ENCODE measurements around the gene MEGF11.

MEGF11 gene

GRCh38 chr15:66219339-66219738, 34.2 kb downstream of the MEGF11 start:
- H3K4me3 ChIP-seq (ENCODE audit: control insufficient read depth, low read depth, low read length), result no peak overlapping the region
- no peak for DNase-seq (ENCODE audit: low read depth)
- no peak for TF ChIP-seq CTCF (conservative IDR thresholded peaks at IDR 0.05; ENCODE audit: control insufficient read depth, insufficient read depth, low read depth, low read length)

DNA sequence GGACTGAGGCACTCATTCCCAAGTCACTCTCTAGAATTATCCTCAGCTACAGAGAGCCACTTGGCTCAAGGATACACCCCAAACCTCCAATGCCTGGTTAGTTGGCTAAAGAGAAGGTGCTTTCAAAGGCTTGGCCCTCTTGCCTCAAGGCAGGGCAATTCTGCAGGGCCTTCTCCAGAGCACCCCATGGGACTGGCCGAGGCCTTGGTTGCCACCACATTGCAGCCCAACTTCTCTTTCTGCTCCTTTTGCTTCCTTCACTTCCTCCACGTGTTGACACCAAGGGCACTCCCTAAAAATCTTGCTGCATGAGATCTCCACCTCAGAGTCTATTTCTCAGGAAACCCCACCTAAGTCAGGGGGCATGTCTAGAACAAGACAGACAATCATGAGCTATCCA, 36.7 kb downstream of the MEGF11 start:
- H3K4me3 ChIP-seq (ENCODE audit: control insufficient read depth, low read depth, low read length), result no peak overlapping the region
- no peak for DNase-seq (ENCODE audit: low read depth)
- TF ChIP-seq CTCF (conservative IDR thresholded peaks at IDR 0.05; ENCODE audit: control insufficient read depth, insufficient read depth, low read depth, low read length), result no peak

GRCh38 chr15:66215811-66216210, 37.7 kb downstream of the MEGF11 start:
- TF ChIP-seq CTCF (conservative IDR thresholded peaks at IDR 0.05; ENCODE audit: control insufficient read depth, insufficient read depth, low read depth, low read length), result no peak
- no peak overlapping the region for H3K4me3 ChIP-seq (ENCODE audit: control insufficient read depth, low read depth, low read length)
- DNase-seq (ENCODE audit: low read depth), result no peak

GRCh38 chr15:66214246-66214645, 39.3 kb downstream of the MEGF11 start:
- no peak for DNase-seq (ENCODE audit: low read depth)
- TF ChIP-seq CTCF (conservative IDR thresholded peaks at IDR 0.05; ENCODE audit: control insufficient read depth, insufficient read depth, low read depth, low read length), result no peak
- no peak overlapping the region for H3K4me3 ChIP-seq (ENCODE audit: control insufficient read depth, low read depth, low read length)

DNA sequence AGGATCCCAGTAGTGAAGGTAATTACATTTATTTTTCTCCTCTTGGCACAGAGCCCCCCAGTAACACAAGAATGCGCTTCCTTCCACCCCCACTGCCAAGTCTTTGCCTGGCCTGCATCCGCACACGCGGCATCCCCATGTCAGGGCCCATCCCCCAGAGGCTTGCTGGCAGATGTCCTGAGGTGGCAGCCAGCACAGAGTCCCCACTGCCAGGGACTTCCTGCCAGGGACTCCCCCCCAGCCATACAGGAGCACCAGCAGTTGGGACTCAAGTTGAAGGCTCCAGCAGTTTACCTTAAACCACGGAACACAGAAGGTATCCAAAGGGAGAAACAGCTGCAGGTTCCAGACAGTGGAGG, 41.0 kb downstream of the MEGF11 start:
- no peak for DNase-seq (ENCODE audit: low read depth)
- no peak overlapping the region for H3K4me3 ChIP-seq (ENCODE audit: control insufficient read depth, low read depth, low read length)
- no peak for TF ChIP-seq CTCF (conservative IDR thresholded peaks at IDR 0.05; ENCODE audit: control insufficient read depth, insufficient read depth, low read depth, low read length)

DNA sequence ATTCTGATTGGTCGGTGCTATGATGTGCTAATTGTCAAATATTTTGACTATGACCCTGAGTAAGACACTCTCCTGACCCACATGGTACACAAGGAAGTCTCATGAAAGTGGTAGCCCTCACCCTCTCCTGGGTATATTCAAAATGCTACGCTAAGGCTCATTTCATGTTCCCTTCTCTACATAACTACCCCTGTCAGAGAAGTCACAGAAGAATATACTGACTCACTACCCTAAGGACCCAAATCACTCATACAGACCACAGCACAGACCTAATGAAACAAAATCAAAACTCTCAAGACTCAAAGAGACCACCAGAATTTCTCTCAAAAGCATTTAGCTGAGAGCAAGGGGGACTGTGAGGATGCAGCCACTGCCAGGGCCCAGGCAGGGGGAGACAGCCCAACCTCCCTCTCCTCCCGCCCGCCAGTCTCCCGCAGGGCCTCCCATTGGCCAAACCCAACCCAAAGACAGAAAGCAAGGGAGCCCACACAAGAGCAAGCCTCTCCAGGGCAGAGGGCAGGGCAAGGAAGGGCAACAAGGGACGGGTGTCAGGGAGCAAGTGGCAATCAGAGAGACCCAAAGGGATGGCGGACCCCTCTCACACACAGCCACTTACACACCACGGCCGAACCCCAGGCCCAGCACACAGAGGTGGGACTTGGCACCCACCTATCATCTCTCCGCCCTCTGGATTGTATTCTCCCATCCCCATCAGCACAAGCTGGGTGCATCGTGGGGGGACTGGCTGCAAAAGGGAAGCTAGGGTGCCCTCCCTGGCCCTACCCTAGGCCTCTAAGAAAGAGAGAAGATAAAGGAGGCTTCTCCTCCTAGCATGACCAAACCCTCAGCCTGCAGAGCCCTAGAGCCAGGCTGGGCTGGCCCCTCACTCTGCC, 41.6 kb downstream of the MEGF11 start:
- DNase-seq (ENCODE audit: low read depth), result no peak
- no peak overlapping the region for H3K4me3 ChIP-seq (ENCODE audit: control insufficient read depth, low read depth, low read length)
- TF ChIP-seq CTCF (conservative IDR thresholded peaks at IDR 0.05; ENCODE audit: control insufficient read depth, insufficient read depth, low read depth, low read length), result no peak

Measured in fibroblast of mammary gland (primary cell).